GM21576 (cell line): ENCODE results near the gene CNDP1.
"Not testable (repeated sequence)": the region's sequence is repeated elsewhere in the genome, so short reads cannot be mapped to it uniquely, and the experiment has no call there.

Source experiments
- ATAC-seq: cut with Tn5 transposase; IDR thresholded peaks from one replicate; pipeline ENCODE4 v1.9.1; 2021; ENCODE audit warnings: mild to moderate bottlenecking, moderate library complexity; ENCODE audit not compliant: unreplicated experiment

The CNDP1 gene, protein sequence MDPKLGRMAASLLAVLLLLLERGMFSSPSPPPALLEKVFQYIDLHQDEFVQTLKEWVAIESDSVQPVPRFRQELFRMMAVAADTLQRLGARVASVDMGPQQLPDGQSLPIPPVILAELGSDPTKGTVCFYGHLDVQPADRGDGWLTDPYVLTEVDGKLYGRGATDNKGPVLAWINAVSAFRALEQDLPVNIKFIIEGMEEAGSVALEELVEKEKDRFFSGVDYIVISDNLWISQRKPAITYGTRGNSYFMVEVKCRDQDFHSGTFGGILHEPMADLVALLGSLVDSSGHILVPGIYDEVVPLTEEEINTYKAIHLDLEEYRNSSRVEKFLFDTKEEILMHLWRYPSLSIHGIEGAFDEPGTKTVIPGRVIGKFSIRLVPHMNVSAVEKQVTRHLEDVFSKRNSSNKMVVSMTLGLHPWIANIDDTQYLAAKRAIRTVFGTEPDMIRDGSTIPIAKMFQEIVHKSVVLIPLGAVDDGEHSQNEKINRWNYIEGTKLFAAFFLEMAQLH

DNA sequence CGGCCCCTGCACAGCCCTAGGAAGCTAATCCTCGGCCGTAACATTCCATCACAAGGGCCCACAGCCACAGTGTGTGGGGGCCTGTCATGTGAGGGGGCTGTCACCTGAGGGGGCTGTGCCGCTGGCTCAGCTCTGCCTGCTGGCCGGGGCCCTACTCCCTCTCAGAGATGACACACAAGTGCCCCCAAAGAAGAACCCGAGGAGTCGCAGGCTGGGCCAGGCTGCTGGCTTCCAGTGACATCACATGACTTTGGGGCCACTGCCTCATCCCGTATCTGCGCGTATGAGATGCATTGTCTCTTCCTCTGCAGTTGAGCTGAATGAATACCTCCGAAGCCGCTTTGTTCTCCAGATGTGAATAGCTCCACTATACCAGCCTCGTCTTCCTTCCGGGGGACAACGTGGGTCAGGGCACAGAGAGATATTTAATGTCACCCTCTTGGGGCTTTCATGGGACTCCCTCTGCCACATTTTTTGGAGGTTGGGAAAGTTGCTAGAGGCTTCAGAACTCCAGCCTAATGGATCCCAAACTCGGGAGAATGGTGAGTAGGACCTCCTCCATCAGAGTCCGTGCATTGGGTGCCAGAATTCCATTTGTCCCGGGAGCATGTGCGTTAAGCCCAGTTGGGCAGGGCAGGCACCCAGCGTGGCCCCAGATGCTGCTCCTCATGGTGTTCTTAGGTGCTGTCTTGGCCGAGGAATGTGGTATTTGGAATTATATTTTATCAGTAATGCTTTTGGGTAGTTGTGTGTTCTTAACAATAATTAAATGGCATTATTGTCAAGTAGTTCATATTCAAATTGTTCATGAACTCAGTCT, at the start of gene CNDP1:
CNDP1 (plus strand) TSS at position 351 of the 820 bp plus-strand sequence; CDS start at position 519, 168 bp downstream.
- no peak for ATAC-seq

DNA sequence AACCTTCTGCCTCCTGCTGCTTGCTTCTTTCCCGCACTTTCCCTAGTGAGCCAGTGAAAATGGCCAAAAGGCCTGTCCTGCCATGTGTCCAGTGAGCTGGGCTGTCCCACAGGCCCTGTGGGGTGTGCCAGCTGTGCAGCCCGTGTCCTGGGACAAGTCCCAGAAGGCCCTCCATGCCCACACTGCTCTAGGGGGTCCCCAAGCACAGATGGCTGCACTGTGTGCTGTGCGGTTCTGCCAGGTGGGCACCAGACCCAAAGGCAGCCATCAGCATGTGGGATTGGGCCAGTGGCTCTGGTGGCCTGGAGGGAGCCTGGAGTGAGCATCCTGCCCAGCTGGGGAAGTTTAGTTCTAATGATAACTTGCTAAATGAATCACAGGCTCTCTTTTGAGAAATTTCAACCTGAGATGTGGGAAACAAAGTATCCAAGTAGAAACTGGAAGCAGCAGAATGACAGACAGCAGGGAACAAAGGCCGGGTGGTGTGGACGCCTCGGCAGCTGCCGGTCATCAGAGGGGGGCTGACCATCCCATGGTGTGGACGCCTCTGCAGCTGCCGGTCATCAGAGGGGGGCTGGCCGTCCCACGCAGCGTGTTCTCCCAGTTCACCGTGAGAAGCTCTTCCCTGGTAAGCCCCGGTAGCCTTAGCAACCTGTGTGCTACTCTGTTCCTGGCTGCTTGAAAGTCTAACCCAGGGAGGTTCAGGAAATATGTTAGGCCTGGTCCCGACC, 48.0 kb upstream of the CNDP1 start:
- ATAC-seq = no peak

DNA sequence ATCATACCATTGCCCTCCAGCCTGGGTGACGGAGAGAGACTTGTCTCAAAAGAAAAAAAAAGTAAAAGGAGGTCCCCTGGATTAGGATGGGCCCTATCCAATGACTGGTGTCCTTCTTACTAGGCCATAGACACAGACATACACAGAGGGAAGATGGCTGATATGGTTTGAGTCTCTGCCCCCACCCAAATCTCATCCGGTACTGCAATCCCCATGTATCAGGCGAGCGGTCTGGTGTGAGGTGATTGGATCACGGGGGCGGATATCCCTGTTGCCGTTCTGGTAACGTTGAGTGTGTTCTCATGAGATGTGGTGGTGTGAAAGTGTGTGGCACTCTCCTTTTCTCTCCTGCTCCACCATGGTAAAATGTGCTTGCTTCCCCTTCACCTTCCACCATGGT, 45.9 kb upstream of the CNDP1 start:
- no peak for ATAC-seq

DNA sequence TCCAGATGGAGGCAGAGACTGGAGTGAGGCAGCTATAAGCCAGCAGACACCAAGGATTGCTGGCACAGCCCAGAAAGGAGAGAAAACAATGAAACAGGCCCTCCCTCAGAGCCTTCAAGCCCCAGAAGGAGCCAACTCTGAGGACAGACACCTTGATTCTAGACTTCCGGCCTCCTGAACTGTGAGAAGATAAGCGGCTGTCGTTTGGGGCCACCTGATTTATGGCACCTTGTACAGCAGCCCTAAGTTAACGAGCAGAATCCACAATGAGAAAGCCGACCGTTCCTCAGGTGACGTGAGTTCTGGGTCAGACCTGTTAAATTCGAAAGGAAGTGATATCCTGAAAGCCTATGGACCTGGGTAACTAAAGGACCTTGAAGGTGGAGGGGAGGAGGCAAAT, 45.4 kb upstream of the CNDP1 start:
- ATAC-seq = no peak

DNA sequence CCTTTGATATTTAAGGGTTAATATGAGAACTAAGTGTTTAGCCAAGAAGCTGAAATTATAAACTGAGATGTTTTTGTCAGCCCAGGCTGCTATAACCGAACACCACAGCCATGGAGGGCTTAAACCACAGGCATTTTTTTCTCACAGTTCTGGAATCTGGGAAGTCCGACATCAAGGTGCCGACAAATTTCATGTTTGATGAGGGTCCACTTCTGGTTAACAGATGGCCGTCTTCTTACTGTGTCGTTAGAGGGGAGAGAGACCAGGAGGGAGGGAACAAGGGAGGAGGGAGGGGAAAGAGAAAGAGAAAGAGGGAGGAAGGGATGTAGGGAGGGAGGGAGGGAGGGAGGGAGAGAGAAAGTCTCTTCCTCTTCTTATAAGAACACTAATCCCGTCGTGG, 44.6 kb upstream of the CNDP1 start:
- no peak for ATAC-seq

DNA sequence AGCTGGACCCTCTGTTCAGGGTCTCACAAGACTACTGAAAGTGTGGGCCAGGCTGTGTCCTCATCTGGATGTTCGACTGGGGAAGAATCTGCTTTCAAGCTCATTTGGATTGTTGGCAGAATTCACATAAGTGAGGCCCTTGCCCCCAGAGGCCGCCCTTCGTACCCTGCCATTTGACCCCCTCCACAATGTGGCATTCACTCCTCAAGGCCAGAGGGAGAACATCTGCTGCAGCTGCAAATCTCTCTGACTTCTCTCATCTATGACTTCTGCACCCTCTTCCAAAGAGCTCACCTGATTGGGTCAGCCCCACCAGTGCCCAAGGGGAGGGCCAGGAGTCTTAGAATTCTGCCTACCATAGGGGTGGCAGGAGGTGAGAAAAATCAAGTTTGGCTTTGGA, 42.0 kb upstream of the CNDP1 start:
- ATAC-seq = no peak

DNA sequence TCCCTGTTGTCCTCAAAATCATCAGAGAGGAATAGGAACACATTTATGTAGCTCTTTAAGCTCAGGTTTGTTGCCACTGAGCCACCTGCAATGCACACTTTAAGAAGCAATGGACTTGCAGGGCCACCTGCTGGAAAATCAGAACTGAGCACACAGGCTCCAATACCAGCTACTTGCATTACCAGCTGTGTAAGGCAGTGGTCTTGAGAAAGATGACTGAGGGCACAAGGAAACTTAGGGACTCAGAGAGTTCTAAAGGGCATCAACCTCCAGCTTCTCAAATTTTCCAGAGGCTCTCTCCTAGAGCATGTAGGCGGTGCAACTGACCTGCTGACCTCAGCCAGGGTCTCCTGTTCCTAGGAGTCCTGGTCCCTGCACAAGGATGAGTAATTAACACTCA, 40.6 kb upstream of the CNDP1 start:
- ATAC-seq = peak; percentile 27

DNA sequence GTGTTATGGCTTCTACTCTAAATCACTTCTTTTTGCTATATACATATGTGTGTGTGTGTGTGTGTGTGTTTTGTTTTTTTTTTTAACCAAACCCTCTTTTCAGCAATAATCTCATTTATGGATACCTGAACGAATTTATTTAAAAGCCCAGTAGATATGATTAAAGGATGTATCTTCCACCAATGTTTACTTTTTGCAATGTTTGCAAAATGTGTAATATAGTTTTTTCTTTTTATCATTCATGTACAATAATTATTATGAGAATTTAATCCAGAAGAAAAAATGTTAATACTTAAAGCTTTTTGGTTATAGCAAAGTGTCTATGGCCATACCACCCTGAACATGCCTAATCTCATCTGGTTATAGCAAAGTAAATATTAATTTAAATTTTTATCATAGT, 39.8 kb upstream of the CNDP1 start:
- ATAC-seq = no peak

DNA sequence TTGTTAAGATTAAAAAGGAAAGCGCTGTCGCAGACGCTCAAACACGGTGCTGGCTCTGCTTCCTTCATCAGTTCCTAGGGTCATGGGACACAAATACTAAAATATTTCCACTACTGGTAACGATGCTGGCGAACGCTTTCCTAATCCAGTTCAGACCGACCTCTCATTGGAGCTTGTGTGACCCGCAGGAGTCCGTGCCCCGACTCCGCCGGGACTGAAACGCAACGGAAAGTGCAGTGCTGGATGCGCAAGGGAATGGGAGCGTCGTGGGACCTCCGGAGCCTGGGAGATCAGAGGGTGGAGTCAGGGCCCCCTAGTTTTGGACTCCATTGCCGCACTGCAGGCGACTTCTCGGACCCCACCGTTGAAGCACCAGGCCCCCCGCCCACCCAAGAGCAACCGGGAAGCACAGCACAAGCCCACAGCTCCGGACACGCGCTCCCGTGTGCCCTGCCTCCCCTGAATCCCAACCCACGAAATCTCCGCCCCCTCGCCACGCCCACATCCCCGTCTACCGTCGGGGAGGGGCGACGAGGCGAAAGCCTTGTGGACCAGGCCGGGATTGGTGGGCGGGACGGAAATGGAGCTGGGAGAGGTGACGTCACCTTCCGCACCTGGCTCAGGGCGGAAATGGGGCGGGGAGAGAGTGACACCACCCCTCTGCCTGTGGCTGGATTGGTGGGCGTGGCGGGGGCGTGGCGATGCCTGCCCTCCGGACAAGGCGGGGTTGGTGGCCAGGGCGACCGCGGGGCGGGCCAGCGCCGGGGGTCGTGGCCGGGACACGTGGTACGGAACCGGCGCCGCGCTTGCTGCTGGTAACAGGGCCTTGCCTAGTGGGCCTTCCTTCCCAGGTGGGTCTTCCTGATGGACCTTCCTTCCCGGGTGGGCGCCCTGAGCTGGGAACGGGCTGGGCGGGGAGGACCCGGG, 38.5 kb upstream of the CNDP1 start, which contains the start of gene CNDP2:
CNDP2 (plus strand) TSS at position 783 of the 927 bp plus-strand sequence. CDS start 3,611 bp downstream, outside the sequence.
- ATAC-seq = peak; percentile 72

DNA sequence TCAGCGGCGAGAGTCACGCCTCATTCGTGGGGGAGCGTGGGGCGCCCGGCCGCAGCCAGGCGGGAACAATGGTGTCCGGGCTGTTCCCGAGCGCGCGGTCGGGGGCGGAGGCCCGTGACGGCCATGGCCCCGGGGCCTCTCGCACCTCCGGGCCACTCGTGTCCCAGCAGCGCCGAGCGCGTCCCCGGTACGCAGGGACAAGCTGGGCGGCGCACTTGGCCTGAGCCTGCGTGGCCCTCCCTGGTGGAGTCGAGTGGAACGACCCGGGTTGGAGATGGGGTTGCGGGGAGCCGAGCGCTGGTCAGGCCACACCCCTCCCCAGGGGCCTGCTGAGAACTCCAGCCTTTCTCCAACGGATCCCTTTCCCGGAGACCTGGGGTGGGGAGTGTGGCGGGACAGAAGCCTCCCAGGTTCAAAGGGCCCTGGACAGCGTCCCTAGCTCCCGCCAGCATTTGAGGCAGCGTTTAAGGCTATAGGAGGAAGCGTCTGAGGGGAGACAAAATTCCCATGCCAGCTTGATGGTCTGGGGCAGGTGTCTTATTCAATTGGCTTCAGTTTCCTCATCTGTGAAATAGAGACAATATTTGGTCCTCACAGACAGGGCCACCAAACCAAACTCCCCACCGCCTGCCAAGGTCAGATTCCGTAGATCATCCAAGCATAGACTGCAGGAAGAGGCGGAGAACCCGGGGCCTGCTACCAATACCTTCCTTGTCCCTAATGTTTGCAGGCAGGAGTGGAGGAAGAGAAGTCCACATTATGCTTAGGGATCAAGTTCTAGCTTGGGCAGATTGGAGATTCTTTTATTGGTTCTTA, 37.6 kb upstream of the CNDP1 start:
- ATAC-seq = peak; percentile 23

DNA sequence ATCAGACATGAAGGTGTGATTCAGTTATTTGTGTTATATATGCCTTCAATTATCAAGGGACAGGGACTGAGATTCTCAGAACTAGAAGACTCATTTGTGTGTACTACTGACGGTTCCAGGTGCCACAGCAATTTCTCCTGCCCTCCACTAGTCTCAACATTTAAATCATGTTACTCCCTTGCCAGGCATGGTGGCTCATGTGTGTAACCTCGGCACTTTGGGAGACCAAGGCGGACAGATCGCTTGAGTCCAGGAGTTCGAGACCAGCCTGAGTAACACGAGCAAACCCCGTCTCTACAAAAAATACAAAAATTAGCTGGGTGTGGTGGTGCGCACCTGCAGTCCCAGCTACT, 37.0 kb upstream of the CNDP1 start:
- ATAC-seq = no peak

DNA sequence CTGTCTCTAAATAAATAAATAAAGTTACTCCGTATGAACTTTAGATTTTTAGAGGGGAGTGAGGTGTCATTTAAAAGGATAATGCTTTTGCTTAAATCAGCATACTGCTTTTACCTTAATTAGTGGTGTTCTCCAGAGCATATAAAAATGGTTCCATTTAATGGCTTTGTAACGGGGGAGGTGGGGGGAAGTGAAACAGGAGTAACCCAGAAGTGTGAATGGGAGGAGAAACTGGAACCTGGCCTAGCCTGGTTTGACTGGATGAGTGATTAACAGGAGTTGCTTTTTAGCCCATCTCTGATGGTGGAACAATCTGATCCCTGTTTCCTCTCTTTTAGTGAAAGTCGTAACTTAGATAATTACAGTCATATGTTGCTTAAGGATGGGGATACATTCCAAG, 36.5 kb upstream of the CNDP1 start:
- no peak for ATAC-seq

DNA sequence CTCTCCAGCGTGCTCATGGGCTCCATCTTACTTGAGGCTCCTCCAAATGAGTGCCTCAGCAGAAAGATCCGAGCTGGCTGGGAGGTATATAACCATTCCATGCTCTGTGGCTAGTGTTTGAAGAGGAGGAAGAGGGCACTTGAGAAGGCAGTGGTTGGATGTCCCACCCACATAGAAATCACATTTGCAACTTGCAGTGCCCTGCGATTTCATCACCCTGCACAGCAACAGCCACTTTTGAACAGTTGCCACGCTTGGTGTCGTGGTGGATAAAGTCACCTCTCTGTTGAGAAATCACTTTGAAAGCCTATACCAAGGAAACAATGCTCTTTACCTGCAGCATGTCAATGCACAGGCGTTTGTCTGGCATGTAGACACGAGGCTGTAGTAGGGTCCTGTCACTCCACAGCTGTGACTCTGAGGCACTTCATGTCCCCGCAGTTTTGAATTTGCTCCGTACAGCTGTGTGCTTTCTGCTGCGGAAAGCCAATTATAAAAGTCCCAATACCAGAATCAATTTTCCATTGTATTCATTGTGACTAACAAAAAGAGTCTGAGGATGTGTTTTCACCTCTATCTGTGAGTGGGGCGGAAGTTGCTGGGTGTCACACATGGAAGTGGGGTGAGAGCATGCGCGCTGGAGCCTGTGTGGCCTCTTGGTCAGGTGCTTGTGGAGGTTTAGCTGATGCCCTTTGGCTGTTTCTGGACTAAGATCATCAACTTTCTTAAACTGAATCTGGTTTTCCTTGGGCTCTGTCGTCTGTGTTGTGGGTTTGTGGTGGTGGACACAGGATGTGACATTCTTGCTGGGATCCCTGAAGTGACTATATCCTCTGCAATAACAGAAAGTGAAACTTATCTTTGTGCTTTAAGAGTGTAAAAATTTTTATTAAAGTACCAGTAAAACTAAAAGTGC, 35.3 kb upstream of the CNDP1 start:
- ATAC-seq = peak; percentile 38

DNA sequence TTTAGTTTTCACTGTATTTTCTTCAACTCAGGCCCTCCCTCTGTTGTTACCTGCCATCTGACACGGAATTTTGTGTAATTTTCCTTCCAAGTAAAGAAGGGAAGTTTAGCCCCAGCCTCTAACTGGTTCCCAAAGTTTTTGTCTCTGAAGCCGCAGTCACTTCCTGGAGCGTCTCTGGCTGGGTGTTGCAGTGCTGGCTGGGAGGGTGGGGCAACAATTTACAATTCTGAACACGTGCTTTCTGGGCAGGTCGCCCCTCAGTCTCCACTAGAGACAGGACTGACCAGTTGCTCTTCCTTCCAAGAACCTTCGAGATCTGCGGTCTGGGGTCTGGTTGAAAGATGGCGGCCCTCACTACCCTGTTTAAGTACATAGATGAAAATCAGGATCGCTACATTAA, 34.7 kb upstream of the CNDP1 start:
- peak; percentile 39 for ATAC-seq

DNA sequence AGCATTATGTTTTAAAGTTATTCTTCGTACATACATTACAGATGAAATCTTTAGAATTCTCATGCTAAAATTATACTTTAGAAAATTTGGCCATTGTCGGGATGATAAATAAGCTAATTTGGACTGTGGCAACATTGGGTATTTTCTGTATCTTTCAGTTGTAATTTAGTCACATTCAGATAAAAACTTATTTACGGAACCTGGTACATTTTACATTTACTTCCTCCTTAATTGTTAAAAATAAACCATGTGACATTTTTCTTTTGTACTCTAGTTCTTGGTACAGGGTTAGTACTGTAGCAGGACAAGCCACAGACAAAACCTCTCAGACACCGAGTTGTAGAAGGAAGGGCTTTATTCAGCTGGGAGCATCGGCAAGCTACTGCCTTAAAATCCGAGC, 33.9 kb upstream of the CNDP1 start:
- ATAC-seq = no peak

DNA sequence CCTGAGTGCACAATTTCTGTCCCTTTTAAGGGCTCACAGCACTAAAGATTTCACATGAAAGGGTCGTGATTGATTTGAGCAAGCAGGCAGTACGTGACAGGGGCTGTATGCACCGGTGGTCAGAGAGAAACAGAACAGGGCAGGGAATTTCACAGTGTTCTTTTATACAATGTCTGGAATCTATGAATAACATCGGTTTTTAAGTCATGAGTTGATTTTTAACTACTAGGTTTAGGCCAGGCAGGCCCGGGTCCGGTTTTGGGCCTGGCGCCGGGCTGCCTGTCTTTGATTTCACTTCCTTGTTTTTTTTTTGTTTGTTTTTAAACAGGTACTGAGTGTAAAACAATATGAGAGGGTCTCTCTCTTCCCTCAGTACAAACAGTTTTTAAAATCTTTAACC, 33.5 kb upstream of the CNDP1 start:
- not testable (repeated sequence) for ATAC-seq

DNA sequence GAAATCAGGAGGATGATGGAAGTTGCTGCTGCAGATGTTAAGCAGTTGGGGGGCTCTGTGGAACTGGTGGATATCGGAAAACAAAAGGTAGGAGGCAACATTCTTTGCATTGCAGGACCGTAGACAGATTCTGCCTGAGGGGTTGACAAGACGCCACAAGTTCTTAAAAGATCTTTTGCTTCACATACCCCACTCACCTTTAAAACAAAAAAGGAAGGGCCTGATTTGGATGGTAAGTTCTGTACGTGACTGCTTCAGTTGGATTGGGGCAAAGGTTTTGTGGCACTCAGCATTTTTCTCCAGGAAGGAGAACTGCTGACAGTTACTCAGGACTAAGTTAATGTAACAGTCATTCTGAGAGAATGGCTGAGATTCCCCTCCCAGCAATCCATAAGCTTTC, 32.9 kb upstream of the CNDP1 start:
- ATAC-seq = no peak

DNA sequence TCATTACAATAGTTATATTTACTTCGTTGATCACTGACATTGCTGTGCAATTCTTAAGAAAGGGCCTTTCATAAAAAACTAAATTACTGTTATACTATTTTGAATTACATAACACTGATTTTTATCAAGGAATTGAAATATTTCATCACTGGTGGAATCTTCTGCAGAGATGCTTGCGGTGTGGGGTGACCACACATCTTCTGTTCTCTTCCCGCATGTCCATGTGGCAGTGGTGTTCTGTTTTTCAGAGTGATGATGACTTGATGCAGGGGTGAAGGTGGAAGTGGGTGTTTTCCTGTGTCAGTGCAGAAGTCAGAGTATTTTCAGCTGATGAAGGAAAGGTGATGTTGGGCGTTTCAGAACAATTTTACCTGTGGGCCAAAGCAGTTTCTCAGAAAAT, 31.2 kb upstream of the CNDP1 start:
- ATAC-seq = no peak
